NAMALWA (cell line): Measurements from ENCODE around the gene YWHAE.
"Not testable (repeated sequence)": the region's sequence is repeated elsewhere in the genome, so short reads cannot be mapped to it uniquely, and the experiment has no call there.

Experiments used
- DNase-seq: peaks from one replicate; pipeline ENCODE4 v3.0.0-alpha.2; 2015; ENCODE audit warnings: low spot score

Gene YWHAE

DNA sequence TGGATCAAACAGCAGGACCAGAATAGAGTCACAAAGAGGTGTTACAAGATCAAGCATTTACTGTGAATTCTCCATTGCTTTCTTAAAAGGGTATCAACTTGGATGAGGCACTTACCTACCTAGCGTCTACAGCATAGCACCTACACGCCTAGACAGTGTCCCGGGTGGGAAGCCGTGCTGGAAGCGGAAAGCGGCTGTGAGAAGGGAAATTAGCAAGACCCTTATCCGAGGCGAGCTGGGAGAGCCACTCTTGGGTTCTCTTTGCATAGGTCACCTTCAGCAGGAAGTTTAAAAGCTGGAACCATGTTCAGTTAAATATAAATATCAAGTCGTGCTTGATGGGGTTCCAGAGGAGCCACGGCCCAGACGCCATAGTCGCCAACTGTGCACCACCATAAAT, 74.3 kb downstream of the YWHAE start:
- no peak for DNase-seq

DNA sequence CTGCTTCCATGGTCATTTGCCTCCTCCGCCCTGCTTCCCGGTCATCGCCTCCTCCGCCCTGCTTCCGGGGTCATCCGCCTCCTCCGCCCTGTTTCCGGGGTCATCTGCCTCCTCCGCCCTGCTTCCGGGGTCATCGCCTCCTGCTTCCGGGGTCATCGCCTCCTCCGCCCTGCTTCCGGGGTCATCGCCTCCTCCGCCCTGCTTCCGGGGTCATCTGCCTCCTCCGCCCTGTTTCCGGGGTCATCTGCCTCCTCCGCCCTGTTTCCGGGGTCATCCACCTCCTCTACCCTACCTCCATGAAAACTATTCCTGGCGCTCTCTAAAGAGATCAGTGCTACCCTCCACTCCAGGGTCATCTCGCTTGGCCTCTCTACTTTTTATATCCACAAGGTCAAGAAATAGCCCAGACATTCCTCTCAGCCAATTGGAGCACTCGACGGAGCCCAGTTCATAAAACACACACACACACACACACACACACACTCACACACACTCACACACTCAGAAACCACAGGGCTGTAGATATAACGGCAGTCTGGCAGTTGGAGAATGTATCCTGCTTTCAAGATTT, 75.7 kb downstream of the YWHAE start:
- peak; percentile 61 for DNase-seq

DNA sequence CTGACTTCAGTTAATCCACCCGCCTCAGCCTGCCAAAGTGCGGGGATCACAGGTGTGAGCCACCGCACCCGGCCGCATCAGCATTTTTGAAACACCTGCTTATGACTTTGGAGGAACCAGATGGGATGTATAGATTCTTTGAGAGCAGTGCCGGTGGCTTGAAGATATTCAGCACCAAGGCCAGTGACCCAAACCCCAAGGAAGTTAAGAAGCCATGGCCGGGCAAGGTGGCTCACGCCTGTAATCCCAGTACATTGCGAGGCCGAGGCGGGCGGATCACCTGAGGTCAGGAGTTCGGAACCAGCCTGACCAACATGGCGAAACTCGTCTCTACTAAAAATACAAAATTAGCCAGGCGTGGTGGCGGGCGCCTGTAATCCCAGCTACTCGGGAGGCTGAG, 76.7 kb downstream of the YWHAE start:
- DNase-seq = no peak

DNA sequence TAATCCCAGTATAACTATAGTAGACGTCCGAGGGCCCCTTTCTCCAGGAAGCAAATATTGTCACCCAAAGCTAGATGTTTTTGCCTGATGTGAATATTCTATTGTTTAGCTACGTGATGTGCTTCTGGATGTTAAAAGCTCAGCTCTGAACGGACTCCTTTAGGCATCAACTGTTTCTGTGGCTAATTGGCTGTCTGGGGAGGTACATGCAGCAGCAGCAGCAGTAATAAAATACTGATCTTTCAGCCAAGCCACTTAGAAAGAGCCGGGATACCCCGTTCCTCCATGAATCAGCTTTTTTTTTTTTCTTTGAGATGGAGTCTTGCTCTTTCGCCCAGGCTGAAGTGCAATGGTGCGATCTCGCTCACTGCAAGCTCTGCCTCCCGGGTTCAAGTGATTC, 77.5 kb downstream of the YWHAE start:
- no peak for DNase-seq

DNA sequence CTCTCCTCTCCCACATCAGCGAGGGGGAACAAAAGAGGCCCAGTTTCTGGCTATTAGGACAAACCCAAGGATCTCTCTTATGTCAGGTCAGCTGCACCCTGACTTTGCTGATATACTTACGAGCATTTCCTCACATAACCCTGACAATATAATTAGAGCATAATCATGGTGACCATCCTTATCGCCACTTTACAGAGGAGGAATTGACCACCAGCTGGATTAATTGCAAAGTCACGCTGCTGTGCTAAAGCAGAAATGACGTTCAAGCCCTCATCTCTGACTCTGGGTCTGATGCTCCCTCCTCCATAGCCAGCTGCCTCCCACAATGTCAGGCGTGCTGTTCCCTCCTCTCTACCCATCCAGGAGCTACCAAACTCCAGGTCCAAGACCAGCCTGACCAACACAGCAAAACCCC, 78.0 kb downstream of the YWHAE start:
- no peak for DNase-seq

DNA sequence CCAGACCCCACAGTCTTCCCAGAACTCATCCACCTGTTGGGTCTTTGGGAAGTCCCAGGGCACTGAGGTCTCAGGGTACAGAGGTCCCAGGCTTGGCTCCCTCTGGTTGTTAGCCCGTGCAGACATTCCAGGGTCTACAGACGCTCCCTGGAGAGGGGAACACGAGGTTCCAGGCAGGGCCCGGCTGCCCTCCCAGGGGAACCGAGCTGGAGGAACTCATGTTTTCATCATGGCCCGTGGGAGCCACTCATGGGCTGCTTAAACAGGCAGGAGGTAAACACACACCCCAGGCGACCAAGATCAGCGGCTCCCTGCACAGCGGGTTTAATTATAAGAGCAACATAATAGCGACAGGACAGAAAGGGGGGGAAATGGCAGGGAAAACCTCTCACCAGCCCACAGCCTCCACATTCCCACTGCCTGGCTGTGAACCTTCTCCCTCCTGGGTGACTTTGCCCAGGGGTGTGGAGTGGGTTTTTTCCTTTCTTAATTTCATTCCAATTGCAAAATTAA, 84.1 kb downstream of the YWHAE start:
- no peak for DNase-seq

DNA sequence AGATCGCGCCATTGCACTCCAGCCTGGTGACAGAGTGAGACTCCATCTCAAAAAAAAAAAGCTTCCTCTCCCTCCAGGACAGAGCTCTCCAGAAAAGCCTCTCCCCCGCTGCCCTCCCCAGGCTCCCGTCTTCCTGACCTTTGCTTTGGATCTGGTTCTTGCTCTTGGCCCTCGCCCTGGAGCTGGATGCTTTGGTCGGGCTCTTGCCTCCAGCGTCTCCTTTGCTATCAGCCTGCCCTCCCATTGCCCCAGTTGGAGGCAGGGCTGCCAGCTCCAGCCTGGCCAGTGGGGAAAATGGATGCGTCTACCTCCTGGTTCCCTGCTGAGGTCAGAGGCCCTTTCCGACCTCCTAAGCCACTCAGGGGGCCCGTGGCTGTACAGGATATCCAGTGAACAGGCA, 84.6 kb downstream of the YWHAE start:
- no peak for DNase-seq

DNA sequence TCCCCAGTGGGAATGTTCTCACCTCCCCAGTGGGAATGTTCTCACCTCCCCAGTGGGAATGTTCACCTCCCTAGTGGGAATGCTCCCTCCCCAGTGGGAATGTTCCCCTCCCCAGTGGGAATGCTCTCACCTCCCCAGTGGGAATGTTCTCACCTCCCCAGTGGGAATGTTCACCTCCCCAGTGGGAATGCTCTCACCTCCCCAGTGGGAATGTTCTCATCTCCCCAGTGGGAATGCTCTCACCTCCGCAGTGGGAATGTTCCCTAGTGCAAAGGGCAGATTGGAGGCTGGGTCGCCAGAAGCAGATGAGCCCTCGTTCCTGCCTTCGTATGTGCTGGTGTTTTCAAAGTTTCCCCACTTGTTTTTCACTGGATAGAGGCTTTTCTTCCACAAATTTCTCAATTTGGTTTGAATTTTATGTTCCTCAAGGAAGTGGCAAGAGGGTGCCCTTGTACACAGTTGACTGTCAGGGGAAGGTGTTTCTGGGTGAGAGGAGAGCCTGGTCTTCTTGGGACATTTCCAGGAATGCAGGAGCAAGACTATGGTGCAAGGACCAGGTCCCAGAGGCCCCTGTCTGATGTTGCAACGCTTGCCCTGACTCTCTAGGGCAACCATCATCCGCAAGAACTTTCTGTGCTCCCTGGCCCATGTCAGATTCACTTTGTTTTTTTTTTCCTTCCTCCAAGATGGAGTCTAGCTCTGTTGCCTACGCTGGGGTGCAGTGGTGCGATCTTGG, 86.6 kb downstream of the YWHAE start:
- DNase-seq = no peak

DNA sequence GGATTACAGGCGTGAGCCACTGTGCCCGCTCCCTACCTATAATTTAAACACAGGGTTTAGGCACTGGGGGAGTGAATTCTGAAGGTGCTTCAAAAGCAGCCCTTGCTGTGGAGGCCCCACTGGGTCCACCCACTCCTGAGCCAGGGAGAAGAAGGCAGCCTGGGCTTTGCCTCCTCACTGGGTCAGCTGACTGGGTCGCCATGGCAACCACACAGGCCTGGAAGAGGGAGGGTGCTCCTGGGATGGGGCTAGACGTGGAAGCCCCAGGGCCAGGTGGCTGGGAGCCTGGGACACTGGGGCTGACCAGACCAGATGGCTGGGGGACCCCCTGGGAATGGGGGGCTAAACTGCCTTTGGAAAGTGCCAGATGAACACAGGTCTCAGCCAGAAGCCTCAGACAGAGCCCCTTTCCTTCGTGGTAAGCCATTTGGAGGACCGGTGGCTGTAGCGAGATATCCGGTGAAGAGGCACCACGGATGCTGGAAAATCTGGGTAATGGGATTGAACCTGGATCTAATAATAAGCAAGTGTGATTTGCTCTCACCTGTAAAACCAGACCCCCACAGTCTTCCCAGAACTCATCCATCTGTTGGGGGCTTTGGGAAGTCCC, 87.7 kb downstream of the YWHAE start:
- DNase-seq = peak; percentile 17

DNA sequence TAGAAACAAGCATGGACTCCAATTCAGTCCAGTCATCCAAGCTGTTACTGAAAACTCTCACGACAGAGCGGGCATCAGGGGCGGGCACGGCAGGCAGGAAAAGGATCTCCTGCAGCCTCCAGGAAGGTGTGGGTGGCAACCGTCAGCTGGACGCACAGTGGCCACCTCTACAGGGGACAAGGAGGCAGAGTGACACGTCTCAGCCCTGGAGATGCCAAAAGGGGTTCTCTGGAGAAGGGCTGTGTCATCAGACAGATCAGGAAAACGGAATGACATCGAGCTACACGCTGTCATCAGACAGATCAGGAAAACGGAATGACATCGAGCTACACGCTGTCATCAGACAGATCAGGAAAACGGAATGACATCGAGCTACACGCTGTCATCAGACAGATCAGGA, 92.2 kb downstream of the YWHAE start:
- DNase-seq = not testable (repeated sequence)

DNA sequence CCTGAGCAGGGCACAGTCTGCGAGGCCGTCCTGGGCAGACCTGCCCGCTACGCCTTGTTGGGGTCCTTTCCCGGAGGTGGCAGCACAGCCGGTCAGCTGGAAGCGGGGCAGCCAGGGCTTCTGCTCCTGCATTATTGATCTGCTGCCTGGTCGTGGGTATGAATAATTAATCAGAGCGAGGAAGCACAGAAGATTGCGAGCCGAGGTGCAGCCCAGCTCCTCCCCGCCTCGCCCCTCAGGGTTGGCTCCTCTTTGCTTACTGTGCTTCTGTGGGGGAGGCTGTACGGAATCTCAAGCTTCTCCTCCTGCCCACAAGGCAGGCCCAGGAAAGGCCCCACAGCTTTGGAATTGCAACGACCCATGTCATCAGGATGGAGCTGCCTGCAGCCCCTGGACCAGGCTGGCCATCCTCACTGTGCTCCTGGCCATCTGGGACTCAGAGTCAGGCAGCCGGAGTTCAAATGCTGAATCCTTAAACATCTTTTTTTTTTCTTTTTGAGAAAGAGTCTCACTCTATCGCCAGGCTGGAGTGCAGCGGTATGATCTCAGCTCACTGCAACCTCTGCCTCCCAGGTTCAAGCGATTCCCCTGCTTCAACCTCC, 95.0 kb downstream of the YWHAE start:
- DNase-seq = no peak

DNA sequence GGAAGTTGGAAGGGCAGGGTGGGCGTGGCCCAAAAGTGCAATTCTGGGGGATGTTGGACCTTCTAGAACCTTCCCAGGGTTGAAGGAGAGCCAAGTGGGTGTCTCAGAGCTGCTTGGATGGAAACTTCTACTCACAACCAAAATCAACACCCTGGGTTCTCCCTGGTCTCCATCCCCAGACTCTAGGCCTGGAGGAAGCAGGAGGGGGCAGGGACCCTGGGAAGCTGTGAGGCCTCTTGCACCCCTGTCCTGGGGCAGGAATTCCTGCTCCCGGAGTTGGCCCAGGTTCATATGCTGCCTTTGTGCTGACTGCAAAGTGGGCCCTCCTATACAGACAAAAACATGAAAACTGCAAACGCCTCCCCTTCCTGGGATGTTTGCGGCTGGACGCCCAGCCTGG, 95.5 kb downstream of the YWHAE start:
- no peak for DNase-seq

DNA sequence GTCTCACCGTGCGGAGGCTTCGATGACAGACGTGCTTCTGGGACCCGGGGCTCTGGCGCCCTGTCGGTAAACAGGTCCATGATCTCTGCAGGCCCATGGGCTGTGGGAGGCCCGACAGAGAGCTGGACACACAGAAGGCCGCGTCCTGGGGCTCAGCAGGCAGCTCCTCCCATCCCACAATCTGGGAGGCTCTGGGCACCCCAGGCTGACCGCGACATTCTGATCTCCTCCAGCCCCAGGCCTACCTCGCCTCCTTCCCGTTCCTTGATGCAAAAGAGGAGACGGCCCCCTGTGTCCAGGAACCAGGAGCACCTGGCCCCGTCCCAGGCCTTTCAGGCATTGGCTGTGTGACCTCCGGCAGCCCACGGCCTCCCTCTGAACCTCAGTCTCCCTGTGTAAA, 97.3 kb downstream of the YWHAE start:
- no peak for DNase-seq

DNA sequence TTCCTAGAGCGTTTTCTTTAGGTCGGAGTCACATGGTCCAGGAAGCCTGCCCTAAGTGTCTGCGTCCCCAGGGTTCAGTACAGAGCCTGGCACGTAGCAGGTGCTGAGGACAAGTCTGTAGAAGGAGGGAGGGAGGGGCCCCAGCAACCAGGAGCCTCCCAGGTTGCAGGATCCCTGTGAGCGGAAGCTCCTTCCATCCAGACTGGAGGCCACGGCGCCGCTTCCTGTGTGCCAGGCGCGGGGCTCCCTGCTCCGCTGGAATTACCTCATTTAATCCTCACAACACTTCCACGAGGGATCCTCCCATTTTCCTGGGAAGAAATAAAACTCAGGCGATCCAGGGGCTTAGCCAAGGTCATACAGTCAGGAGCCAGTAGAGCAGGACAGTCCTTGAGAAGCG, 98.5 kb downstream of the YWHAE start:
- DNase-seq = no peak

DNA sequence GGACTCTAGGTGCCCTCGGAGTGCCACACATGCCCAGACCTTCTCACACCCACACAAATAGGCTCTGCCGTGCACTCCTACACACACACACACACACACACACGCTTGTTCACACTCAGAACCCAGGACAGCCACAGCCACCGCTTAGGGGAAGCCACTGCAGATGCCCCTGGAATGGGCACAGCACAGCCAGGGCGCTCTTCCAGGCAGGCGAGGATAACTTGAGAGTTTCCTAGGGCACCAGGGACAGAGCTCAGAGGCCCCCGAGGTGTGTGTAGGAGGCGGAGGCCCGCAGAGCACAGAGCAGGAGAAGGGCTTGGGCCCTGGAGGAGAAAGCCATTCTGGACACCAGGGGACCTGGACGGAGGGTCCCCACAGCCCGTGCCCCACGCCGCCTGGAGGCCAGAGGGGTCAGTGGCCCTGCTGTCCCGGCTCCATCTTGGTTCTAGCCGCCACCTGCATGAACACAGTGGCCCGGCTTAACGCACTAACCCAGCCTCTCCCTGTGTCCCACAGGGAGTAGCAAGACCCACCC, 99.6 kb downstream of the YWHAE start:
- DNase-seq = no peak

DNA sequence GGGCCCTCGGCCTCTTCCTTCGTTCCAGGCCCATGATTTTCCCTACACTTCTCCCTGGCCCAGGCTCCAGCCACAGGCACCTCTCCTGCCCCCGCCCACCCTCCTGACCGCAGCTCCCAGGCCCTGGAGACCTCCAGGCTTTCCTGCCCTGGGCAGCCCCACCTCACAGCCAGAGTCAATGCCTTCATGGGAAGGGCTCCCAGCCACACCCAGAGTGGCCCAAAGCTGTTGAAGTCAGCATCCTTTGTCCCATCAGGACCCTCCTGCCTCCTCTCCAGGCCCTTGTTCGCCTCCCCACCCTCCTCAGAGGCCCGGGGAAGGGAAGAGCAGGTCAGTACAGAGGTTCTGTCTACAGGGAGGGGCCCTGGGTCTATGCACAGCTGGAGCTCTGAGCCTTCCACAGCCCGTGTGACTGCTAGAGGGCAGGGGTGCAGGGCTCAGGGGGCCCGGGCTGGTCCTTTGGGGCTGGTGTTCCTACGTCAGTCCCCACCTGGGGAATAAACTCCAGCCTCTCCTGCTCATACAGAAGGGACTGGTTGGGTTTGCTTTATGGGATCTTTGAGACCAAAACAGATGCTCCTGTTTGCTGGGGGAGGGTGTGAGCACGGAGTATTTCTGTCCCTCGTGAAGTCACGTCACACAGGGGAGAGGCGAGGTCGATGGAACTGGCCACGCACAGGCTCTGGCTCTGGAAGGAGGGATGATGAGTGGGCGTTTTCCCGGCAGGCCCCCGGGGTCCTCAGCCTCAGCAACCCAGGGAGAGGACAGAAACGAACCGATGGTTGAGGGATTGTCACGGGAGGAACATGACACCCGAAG, 100.3 kb downstream of the YWHAE start:
- DNase-seq = no peak

DNA sequence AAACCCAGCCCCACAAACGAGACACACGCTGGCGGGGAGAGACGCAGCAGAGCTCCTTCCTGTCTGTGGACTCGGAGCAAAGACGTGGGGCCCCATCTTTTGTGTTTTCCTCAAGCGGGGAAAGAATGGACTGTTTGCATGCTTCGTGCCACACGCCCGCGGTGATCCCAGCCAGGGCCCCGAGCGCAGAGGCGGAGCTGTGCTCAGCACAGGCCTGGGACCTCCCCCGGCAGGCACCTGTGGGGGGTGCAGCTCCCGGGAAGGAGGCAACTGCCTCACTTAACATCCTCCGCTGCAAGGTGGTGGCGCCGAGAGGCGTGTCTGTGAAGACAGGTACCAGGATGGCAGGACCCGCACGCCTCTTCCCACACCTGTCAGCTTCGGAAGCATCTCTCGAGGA, 101.4 kb downstream of the YWHAE start:
- DNase-seq = no peak
